ENCODE measurements around the gene PHF1.
"Not testable (repeated sequence)": the region's sequence is repeated elsewhere in the genome, so short reads cannot be mapped to it uniquely, and the experiment has no call there.

The PHF1 gene

DNA sequence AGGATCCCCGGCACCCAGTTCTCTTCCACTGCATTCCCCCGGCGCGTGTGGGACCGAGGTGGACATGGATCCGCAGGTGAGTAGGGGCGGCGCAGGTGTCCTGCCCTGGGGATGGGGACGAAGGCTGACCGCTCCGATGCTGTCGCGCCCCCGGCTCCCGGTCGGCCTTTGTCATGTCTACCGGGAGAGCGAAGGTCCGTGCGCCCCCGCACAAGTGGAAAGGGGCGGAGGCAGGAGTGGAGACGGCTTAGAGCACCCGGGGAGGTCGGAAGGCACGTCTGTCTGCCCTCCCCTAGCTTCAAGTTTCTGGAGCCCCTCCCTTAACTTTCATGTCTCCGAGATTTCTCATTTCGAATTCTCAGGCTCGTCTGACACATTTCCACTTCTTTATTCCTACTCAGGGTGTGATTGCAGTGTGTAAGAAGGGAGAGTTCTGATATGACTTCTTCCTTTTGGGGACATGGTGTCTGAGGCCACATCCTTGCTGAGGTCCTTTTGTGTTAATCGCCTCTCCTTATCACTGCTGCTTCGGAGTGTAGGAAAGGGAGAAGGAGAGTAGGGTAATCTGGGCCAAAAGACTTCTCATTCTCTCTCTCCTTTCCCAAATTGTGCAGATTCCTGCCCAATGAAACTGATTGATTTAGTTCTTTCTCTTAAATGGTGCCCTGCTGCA lies 18.8 kb upstream of the PHF1 start:
- peak; percentile 56; the same call in 1 of the 2 replicates for TF ChIP-seq POLR2AphosphoS5 (IDR thresholded peaks at IDR 0.05; ENCODE audit: low read depth, low read length)
- TF ChIP-seq TAF1 (IDR thresholded peaks at IDR 0.05; ENCODE audit: low read depth, low read length): no peak
- 0 out of 2 replicates have a peak, but pooled peaks have one; percentile 23 for TF ChIP-seq SPI1 (IDR thresholded peaks at IDR 0.05; ENCODE audit: low read depth, low read length)
- no peak for TF ChIP-seq POU2F2 (IDR thresholded peaks at IDR 0.05; ENCODE audit: low read depth, low read length)
- FAIRE-seq (no peak), DNase-seq (ENCODE audit: insufficient read length, low spot score) (peak; percentile 34)

DNA sequence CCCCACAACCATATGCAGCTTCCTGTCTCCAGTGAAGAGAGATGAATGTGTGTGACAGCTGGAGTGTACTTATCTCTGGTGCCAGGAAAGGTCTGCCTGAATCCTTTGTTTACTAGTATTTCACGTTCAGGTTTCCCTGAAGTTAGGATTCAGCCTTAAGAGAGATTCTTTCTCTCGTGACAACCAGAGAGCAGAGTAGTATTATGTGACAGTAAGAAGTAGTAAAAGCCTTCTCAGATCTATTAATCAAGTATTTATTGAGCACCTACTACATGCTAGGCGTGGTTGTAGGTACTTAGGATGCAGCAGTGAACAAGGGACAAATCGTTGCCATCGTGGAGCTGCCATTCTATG lies 18.2 kb upstream of the PHF1 start:
- DNase-seq (ENCODE audit: insufficient read length, low spot score) (no peak), FAIRE-seq (no peak)
- TF ChIP-seq TAF1 (IDR thresholded peaks at IDR 0.05; ENCODE audit: low read depth, low read length): no peak
- TF ChIP-seq SPI1 (IDR thresholded peaks at IDR 0.05; ENCODE audit: low read depth, low read length): no peak
- TF ChIP-seq PAX5 (IDR thresholded peaks at IDR 0.05; ENCODE audit: insufficient read depth, low read length, severe bottlenecking): no peak
- no peak for TF ChIP-seq POLR2AphosphoS5 (IDR thresholded peaks at IDR 0.05; ENCODE audit: low read depth, low read length)
- TF ChIP-seq POU2F2 (IDR thresholded peaks at IDR 0.05; ENCODE audit: low read depth, low read length): no peak
- no peak for TF ChIP-seq POLR2A (IDR thresholded peaks at IDR 0.05; ENCODE audit: low read depth, low read length)

DNA sequence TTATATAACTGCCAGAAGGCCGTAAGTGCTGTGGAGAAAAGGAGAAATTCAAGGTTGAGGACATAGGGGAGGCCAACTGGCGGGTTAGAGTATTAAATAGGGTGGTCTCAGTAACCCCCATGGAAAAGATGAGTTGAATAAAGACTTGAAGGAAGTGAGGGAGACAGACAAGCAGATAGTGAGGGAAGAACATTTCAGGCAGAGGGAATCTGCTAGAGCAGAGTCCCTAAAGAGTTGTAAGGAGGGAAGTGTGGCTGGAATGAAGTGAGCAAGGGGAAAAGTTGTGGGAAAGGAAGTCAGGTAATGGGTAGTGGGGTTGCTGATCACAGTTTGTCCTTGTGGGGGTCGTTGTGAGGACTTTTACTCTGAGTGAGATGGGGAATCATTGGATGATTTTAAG lies 17.8 kb upstream of the PHF1 start:
- FAIRE-seq (no peak), DNase-seq (ENCODE audit: insufficient read length, low spot score) (no peak)
- TF ChIP-seq POLR2A (IDR thresholded peaks at IDR 0.05; ENCODE audit: low read depth, low read length) (no peak), PAX5 (IDR thresholded peaks at IDR 0.05; ENCODE audit: insufficient read depth, low read length, severe bottlenecking) (no peak), POU2F2 (IDR thresholded peaks at IDR 0.05; ENCODE audit: low read depth, low read length) (no peak), POLR2AphosphoS5 (IDR thresholded peaks at IDR 0.05; ENCODE audit: low read depth, low read length) (no peak), SPI1 (IDR thresholded peaks at IDR 0.05; ENCODE audit: low read depth, low read length) (no peak), TAF1 (IDR thresholded peaks at IDR 0.05; ENCODE audit: low read depth, low read length) (no peak)

DNA sequence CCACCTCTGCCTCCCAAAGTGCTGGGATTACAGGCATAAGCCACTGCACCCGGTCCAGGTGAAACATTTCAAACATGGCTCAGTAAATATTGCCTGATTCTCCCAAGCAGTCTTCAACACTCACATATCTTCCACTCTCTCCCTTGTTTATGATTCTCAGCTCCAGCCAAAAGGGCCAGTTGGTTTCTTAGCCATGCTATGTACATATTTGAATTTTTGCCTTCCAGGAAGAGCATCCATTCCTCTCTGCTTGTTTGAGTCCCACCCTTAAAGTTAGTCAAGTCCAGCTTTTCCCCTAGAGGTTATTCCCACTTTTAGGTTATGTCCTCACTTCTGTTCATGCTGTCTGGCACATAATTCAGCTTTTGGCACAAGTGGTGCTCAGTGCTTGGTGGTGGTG lies 13.3 kb upstream of the PHF1 start:
- TF ChIP-seq SPI1 (IDR thresholded peaks at IDR 0.05; ENCODE audit: low read depth, low read length) (no peak), PAX5 (IDR thresholded peaks at IDR 0.05; ENCODE audit: insufficient read depth, low read length, severe bottlenecking) (no peak), POLR2AphosphoS5 (IDR thresholded peaks at IDR 0.05; ENCODE audit: low read depth, low read length) (no peak), TAF1 (IDR thresholded peaks at IDR 0.05; ENCODE audit: low read depth, low read length) (no peak), POU2F2 (IDR thresholded peaks at IDR 0.05; ENCODE audit: low read depth, low read length) (no peak), POLR2A (IDR thresholded peaks at IDR 0.05; ENCODE audit: low read depth, low read length) (no peak)
- DNase-seq (ENCODE audit: insufficient read length, low spot score): no peak
- no peak for FAIRE-seq

DNA sequence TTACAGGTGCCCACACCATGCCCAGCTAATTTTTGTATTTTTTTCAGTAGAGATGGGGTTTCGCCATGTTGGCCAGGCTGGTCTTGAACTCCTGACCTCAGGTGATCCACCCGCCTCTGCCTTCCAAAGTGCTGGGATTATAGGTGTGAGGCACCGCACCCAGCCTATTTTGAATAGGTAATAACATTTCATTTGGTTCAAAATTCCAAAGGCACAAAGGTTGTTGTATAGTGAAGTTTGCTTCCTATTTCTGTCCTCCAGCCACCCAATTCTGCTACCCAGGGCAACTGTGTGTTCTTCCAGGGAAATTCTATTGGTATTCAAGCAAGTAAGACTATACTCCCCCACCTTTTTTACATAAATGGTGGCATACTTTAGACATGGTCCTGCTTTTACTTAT lies 12.2 kb upstream of the PHF1 start:
- not testable (repeated sequence) for DNase-seq (ENCODE audit: insufficient read length, low spot score); FAIRE-seq

DNA sequence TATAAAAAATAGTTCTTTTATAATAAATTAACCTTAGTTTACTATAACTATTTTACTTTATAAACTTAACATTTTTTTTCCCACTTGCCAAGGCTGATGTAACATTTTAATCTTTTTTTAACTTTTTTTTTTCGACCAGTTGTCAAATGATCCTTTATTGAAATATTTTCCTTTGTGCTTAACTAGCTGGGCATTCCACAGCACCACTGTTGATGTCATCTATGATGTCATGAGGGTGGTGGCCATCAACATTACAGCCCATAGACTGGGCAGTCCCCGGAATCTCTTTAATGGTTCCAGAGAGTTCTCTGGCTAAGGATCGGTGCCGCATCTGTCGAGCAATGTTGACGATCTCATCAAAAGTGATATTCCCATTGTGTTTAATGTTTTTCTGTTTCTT lies 10.9 kb upstream of the PHF1 start:
- FAIRE-seq; DNase-seq (ENCODE audit: insufficient read length, low spot score): not testable (repeated sequence)

DNA sequence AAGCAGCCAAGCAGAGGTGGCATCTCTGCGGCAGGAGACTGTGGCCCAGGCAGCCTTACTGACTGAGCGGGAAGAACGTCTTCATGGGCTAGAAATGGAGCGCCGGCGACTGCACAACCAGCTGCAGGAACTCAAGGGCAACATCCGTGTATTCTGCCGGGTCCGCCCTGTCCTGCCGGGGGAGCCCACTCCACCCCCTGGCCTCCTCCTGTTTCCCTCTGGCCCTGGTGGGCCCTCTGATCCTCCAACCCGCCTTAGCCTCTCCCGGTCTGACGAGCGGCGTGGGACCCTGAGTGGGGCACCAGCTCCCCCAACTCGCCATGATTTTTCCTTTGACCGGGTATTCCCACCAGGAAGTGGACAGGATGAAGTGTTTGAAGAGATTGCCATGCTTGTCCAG lies 5.9 kb upstream of the PHF1 start:
- no peak for DNase-seq (ENCODE audit: insufficient read length, low spot score)
- FAIRE-seq: no peak
- TF ChIP-seq SPI1 (IDR thresholded peaks at IDR 0.05; ENCODE audit: low read depth, low read length): no peak
- TF ChIP-seq PAX5 (IDR thresholded peaks at IDR 0.05; ENCODE audit: insufficient read depth, low read length, severe bottlenecking): no peak
- no peak for TF ChIP-seq POU2F2 (IDR thresholded peaks at IDR 0.05; ENCODE audit: low read depth, low read length)
- no peak for TF ChIP-seq TAF1 (IDR thresholded peaks at IDR 0.05; ENCODE audit: low read depth, low read length)
- TF ChIP-seq POLR2AphosphoS5 (IDR thresholded peaks at IDR 0.05; ENCODE audit: low read depth, low read length): no peak
- TF ChIP-seq POLR2A (IDR thresholded peaks at IDR 0.05; ENCODE audit: low read depth, low read length): no peak

DNA sequence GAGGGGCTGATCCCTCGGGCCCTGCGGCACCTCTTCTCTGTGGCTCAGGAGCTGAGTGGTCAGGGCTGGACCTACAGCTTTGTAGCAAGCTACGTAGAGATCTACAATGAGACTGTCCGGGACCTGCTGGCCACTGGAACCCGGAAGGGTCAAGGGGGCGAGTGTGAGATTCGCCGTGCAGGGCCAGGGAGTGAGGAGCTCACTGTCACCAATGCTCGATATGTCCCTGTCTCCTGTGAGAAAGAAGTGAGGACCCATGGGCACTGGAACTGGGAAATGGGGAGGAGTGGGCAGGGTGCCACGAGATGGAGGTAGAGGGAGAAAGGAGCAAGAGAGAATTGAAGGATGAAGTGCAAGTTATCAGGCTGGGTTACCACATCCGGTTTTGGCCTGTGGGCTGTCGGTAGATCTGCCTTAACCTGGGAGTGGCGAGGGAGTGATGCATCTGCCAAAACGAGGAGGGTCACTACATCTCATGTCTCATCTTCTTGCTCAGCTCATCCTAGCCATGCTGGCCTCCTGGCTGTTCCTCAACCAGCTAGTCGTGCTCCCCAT lies 5.4 kb upstream of the PHF1 start:
- no peak for DNase-seq (ENCODE audit: insufficient read length, low spot score)
- no peak for FAIRE-seq
- TF ChIP-seq POLR2A (IDR thresholded peaks at IDR 0.05; ENCODE audit: low read depth, low read length) (no peak), PAX5 (IDR thresholded peaks at IDR 0.05; ENCODE audit: insufficient read depth, low read length, severe bottlenecking) (no peak), TAF1 (IDR thresholded peaks at IDR 0.05; ENCODE audit: low read depth, low read length) (no peak), POLR2AphosphoS5 (IDR thresholded peaks at IDR 0.05; ENCODE audit: low read depth, low read length) (no peak), POU2F2 (IDR thresholded peaks at IDR 0.05; ENCODE audit: low read depth, low read length) (no peak), SPI1 (IDR thresholded peaks at IDR 0.05; ENCODE audit: low read depth, low read length) (no peak)

DNA sequence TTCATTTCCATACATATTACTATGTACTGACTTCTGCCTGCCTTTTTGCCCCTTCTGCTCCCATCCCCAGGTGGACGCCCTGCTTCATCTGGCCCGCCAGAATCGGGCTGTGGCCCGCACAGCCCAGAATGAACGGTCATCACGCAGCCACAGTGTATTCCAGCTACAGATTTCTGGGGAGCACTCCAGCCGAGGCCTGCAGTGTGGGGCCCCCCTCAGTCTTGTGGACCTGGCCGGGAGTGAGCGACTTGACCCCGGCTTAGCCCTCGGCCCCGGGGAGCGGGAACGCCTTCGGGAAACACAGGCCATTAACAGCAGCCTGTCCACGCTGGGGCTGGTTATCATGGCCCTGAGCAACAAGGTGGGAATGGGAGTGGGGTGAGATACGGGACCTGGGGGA lies 4.7 kb upstream of the PHF1 start:
- DNase-seq (ENCODE audit: insufficient read length, low spot score) (no peak), FAIRE-seq (no peak)
- TF ChIP-seq PAX5 (IDR thresholded peaks at IDR 0.05; ENCODE audit: insufficient read depth, low read length, severe bottlenecking): no peak
- TF ChIP-seq POLR2AphosphoS5 (IDR thresholded peaks at IDR 0.05; ENCODE audit: low read depth, low read length): no peak
- no peak for TF ChIP-seq POLR2A (IDR thresholded peaks at IDR 0.05; ENCODE audit: low read depth, low read length)
- TF ChIP-seq POU2F2 (IDR thresholded peaks at IDR 0.05; ENCODE audit: low read depth, low read length): no peak
- no peak for TF ChIP-seq SPI1 (IDR thresholded peaks at IDR 0.05; ENCODE audit: low read depth, low read length)
- TF ChIP-seq TAF1 (IDR thresholded peaks at IDR 0.05; ENCODE audit: low read depth, low read length): no peak

DNA sequence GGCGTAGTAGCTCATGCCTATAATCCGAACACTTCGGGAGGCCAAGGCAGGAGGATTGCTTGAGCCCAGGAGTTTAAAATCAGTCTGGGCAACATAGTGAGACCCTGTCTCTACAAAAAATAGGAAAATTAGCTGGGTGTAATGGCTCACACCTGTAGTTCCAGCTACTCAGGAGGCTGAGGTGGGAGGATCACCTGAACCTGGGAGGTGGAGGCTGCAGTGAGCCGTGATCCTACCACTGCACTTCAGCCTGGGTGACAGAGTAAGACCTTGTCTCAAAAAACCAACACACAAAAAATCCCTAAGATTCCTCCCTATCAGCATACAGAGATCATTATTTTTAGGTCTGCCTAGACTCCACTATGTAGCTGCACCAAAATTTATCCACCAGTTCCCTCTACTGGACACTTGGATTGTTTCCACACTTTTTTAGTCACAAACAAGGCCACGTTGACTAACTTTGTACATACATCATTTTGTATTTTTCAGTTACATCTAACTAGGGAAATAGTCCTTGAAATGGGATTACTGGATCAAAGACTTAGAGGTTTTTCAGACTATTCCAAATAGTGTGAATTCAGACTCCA lies 3.6 kb upstream of the PHF1 start:
- TF ChIP-seq POU2F2 (IDR thresholded peaks at IDR 0.05; ENCODE audit: low read depth, low read length) (no peak), PAX5 (IDR thresholded peaks at IDR 0.05; ENCODE audit: insufficient read depth, low read length, severe bottlenecking) (no peak), POLR2A (IDR thresholded peaks at IDR 0.05; ENCODE audit: low read depth, low read length) (no peak), SPI1 (IDR thresholded peaks at IDR 0.05; ENCODE audit: low read depth, low read length) (no peak), POLR2AphosphoS5 (IDR thresholded peaks at IDR 0.05; ENCODE audit: low read depth, low read length) (no peak), TAF1 (IDR thresholded peaks at IDR 0.05; ENCODE audit: low read depth, low read length) (no peak)
- no peak for FAIRE-seq
- DNase-seq (ENCODE audit: insufficient read length, low spot score): no peak
